ENCODE measurements around the gene NELL2. TPM values are rescaled to one million over a fixed set of nuclear protein-coding genes. Genes with fewer than 3 reads are reported as not detected.

Gene NELL2
- total and polyA plus RNA-seq, 9 of the 15 experiments (the other 6 are each of a cell fraction or from before 2014, with no cell fraction given): 0.32 to 1.1 (median 0.53) TPM

- intact Hi-C loops (cut with micrococcal nuclease) (no loop called here), in situ Hi-C loops (cut with MboI) (no loop called here)
- Histone ChIP-seq H3K36me3 (ENCODE audit: control insufficient read depth, insufficient read depth, low read length) (no peaks in the 10 kb centered on the region), H3K9ac (ENCODE audit: insufficient read depth in 1 of 2, low read depth in 2 of 2, low read length in 2 of 2) (no peak overlapping the region), H3K4me2 (ENCODE audit: insufficient read depth, low read length) (no peak overlapping the region), H3K79me2 (ENCODE audit: control insufficient read depth, insufficient read depth, low read length) (no peaks in the 10 kb centered on the region), H3K4me3 (no peak overlapping the region), H3K27me3 (ENCODE audit: control insufficient read depth in 2 of 2, insufficient read depth in 2 of 2, low read length in 2 of 2) (no peaks in the 10 kb centered on the region; a peak in 1 of 5 replicates), H2AFZ (ENCODE audit: low read depth, low read length) (no peak overlapping the region), H4K20me1 (replicated peaks; ENCODE audit: control insufficient read depth, insufficient read depth, low read length) (no peaks in the 10 kb centered on the region), H3K27ac (ENCODE audit: extremely low read depth, low read depth, low read length) (no peak overlapping the region), H3K4me1 (replicated peaks in 1 of 2; ENCODE audit: control insufficient read depth in 2 of 2, insufficient read depth in 2 of 2, low read length in 2 of 2) (no peaks in the 10 kb centered on the region), H3K9me3 (replicated peaks; ENCODE audit: control insufficient read depth, insufficient read depth, low read depth, low read length) (no peaks in the 10 kb centered on the region), H3K9me1 (ENCODE audit: control insufficient read depth, insufficient read depth, low read length) (no peaks in the 10 kb centered on the region)
- ChIA-PET CTCF (ENCODE audit: low intra/inter-chr PET ratio) (no interaction called here), POLR2A (no interaction called here)
- no peak for DNase-seq (ENCODE audit: extremely low read depth in 1 of 4, low spot score in 3 of 4)
- no peak for ATAC-seq
- BruUV-seq (replicated peaks): no TSS peak
- no peak for FAIRE-seq
- TF ChIP-seq BHLHE40 (IDR thresholded peaks at IDR 0.05; ENCODE audit: low read length) (no peak), ELF2 (CRISPR knock-in tag; IDR thresholded peaks at IDR 0.05) (no peak), ADNP (tag; IDR thresholded peaks at IDR 0.05) (no peak), RBFOX2 (IDR thresholded peaks at IDR 0.05; ENCODE audit: low read depth, low read length) (no peak), MEF2A (IDR thresholded peaks at IDR 0.05; ENCODE audit: control insufficient read depth, low read depth, low read length) (no peak), CEBPG (CRISPR knock-in tag; IDR thresholded peaks at IDR 0.05) (no peak), CEBPG (tag; conservative IDR thresholded peaks at IDR 0.05 in 1 of 2, IDR thresholded peaks at IDR 0.05 in 1 of 2) (no peak), SNRNP70 (optimal IDR thresholded peaks at IDR 0.05; ENCODE audit: low read depth, low read length) (no peak), NR2F6 (CRISPR knock-in tag; IDR thresholded peaks at IDR 0.05) (no peak), CEBPB (tag; IDR thresholded peaks at IDR 0.05) (no peak), RBM15 (IDR thresholded peaks at IDR 0.05; ENCODE audit: insufficient read depth, low read length) (no peak), MLX (CRISPR knock-in tag; conservative IDR thresholded peaks at IDR 0.05) (no peak), IRF2 (CRISPR knock-in tag; IDR thresholded peaks at IDR 0.05) (no peak), GTF2A2 (tag; IDR thresholded peaks at IDR 0.05) (no peak), CHD2 (IDR thresholded peaks at IDR 0.05; ENCODE audit: low read depth, low read length) (no peak), NR2C2 (CRISPR knock-in tag; IDR thresholded peaks at IDR 0.05) (no peak), NR2C2 (tag; IDR thresholded peaks at IDR 0.05) (no peak), STAG1 (CRISPR knock-in tag; IDR thresholded peaks at IDR 0.05; ENCODE audit: borderline replicate concordance) (no peak)
These were observed 6.6 kb downstream of the NELL2 start for GRCh38 chr12:44869503-44869902.

Measured in K562 (cell line).